GM12878 (cell line): ENCODE measurements around the gene RAB44. TPM values are rescaled to one million over a fixed set of nuclear protein-coding genes. Genes with fewer than 3 reads are reported as not detected.

Source experiments
- ATAC-seq: fragments of 200-7000 bp; cut with Tn5 transposase; 3 replicates; pipeline ENCODE4 v1.9.1; 2020; ENCODE audit warnings: mild to moderate bottlenecking, moderate library complexity
- BruUV-seq: library from RNA; stranded (reverse); fragments of 400-500 nt; replicated peaks from 2 replicates; lab custom pipeline; 2021; lab: Mats Ljungman, UMichigan
- CTCF ChIA-PET: fragments of 300-600 bp; sonication (Branson Sonifier 250); formaldehyde crosslinking; extraction: SDS; loops from one replicate; lab custom pipeline; 2021; ENCODE audit warnings: inconsistent platforms; lab: Yijun Ruan, JAX
- POLR2A ChIA-PET: fragments of 350-600 bp; formaldehyde crosslinking; extraction: SDS; loops from one replicate; lab custom pipeline; 2021; ENCODE audit warnings: inconsistent platforms; lab: Charles Lee
- RAD21 ChIA-PET: fragments of 300-600 bp; sonication (Branson Sonifier 250); formaldehyde crosslinking; loops from one replicate; lab custom pipeline; 2023; ENCODE audit warnings: antibody characterized with exemption; ENCODE audit not compliant: unreplicated experiment; lab: Charles Lee
- SMC1A ChIA-PET: fragments of 300-600 bp; sonication (Branson Sonifier 250); formaldehyde crosslinking; loops from one replicate; lab custom pipeline; 2023; ENCODE audit not compliant: unreplicated experiment, uncharacterized antibody; lab: Charles Lee
- DNase-seq: peaks from one replicate; pipeline ENCODE4 v3.0.0-alpha.2; 2011; ENCODE audit warnings: low read depth, low spot score
- FAIRE-seq: peaks from 3 replicates; lab custom pipeline; 2011; peaks lifted over from hg19 to GRCh38; lab: Jason Lieb, UNC
- H2AFZ ChIP-seq: 2 replicates; pipeline ENCODE4 v1.6.0; 2011; ENCODE audit warnings: low read depth, low read length, control low read depth; ENCODE audit not compliant: control insufficient read depth
- H3K27ac ChIP-seq: 2 replicates; pipeline ENCODE4 v1.5.1; 2011; ENCODE audit warnings: control low read depth; ENCODE audit not compliant: control insufficient read depth, insufficient read depth
- H3K27me3 ChIP-seq, 2 experiments: replicated peaks in 1 of 2; 2 replicates each; pipeline versions ENCODE4 v1.6.0 to v1.6.1; 2011; ENCODE audit warnings: low read length in 1 of 2; ENCODE audit not compliant: control insufficient read depth in 2 of 2, insufficient read depth in 2 of 2
- H3K36me3 ChIP-seq, 2 experiments: 2 replicates each; pipeline ENCODE4 v1.5.1; 2011; ENCODE audit warnings: low read length in 1 of 2; ENCODE audit not compliant: control insufficient read depth in 2 of 2, insufficient read depth in 2 of 2
- H3K4me1 ChIP-seq: 2 replicates; pipeline ENCODE4 v1.6.1; 2011; ENCODE audit warnings: mild to moderate bottlenecking, low read length, moderate library complexity, mixed read lengths; ENCODE audit not compliant: control insufficient read depth, insufficient read depth
- H3K4me2 ChIP-seq: 2 replicates; pipeline ENCODE4 v1.6.0; 2011; ENCODE audit warnings: control low read depth; ENCODE audit not compliant: control insufficient read depth, insufficient read depth
- H3K4me3 ChIP-seq: fragments of 200-600 bp; sonication (generic); 2 replicates; pipeline ENCODE4 v1.5.1; 2016
- H3K79me2 ChIP-seq: 2 replicates; pipeline ENCODE4 v1.6.0; 2011; ENCODE audit warnings: low read length; ENCODE audit not compliant: control insufficient read depth, insufficient read depth
- H3K9ac ChIP-seq: 2 replicates; pipeline ENCODE4 v1.8.0; 2011; ENCODE audit warnings: low read length, control low read depth, mixed read lengths; ENCODE audit not compliant: control insufficient read depth, insufficient read depth
- H3K9me3 ChIP-seq: replicated peaks from 3 replicates; pipeline ENCODE4 v1.5.1; 2011; ENCODE audit warnings: mild to moderate bottlenecking, low read length; ENCODE audit not compliant: control insufficient read depth, insufficient read depth
- H4K20me1 ChIP-seq: 2 replicates; pipeline ENCODE4 v1.6.0; 2011; ENCODE audit not compliant: control insufficient read depth, insufficient read depth
- CREB1 ChIP-seq: IDR thresholded peaks from 2 replicates; pipeline ENCODE4 v1.6.1; 2012; ENCODE audit warnings: low read depth, mild to moderate bottlenecking, inconsistent platforms
- ESRRA ChIP-seq: IDR thresholded peaks from 2 replicates; pipeline ENCODE4 v1.6.1; 2012; ENCODE audit warnings: mild to moderate bottlenecking, low read length, improper control_type of control experiment
- FOS ChIP-seq: IDR thresholded peaks from 3 replicates; pipeline ENCODE4 v1.6.1; 2011; ENCODE audit warnings: borderline replicate concordance; ENCODE audit not compliant: insufficient read length; ENCODE audit errors: extremely low read depth
- IKZF2 ChIP-seq, 2 experiments: fragments of 450-650 bp; IDR thresholded peaks; 2 replicates each; pipeline ENCODE4 v1.6.1; 2017; ENCODE audit warnings: mild to moderate bottlenecking in 2 of 2, moderate library complexity in 2 of 2
- JUNB ChIP-seq: IDR thresholded peaks from 2 replicates; pipeline ENCODE4 v1.6.1; 2016; ENCODE audit warnings: antibody characterized with exemption, mild to moderate bottlenecking
- SIN3A ChIP-seq: IDR thresholded peaks from 2 replicates; pipeline ENCODE4 v1.6.1; 2012; ENCODE audit warnings: low read depth, low read length, improper control_type of control experiment
- USF1 ChIP-seq: IDR thresholded peaks from 2 replicates; pipeline ENCODE4 v1.6.1; 2011; ENCODE audit warnings: borderline replicate concordance, low read depth, mild to moderate bottlenecking, moderate library complexity, mixed read lengths, low read length; ENCODE audit not compliant: insufficient read depth; ENCODE audit errors: extremely low read length
- YY1 ChIP-seq: IDR thresholded peaks from 2 replicates; pipeline ENCODE4 v1.6.1; 2011; ENCODE audit warnings: low read depth, mild to moderate bottlenecking, low read length
- ZBTB40 ChIP-seq: fragments of 450-650 bp; IDR thresholded peaks from 2 replicates; pipeline ENCODE4 v1.6.1; 2016; ENCODE audit warnings: mild to moderate bottlenecking, moderate library complexity, borderline replicate concordance
- ZNF687 ChIP-seq: fragments of 450-650 bp; IDR thresholded peaks from 2 replicates; pipeline ENCODE4 v1.6.1; 2017; ENCODE audit warnings: mild to moderate bottlenecking, moderate library complexity
- ZSCAN29 ChIP-seq: fragments of 450-650 bp; IDR thresholded peaks from 2 replicates; pipeline ENCODE4 v1.6.1; 2017; ENCODE audit warnings: mild to moderate bottlenecking, moderate library complexity
- WGBS: methylation state at CpG from one replicate; pipeline ENCODE4 v1.1.6; 2016; ENCODE audit warnings: low lambda C conversion rate; ENCODE audit not compliant: insufficient replicate concordance, insufficient coverage; ENCODE audit errors: missing lambda C conversion rate; 5-methylcytosine and 5-hydroxymethylcytosine counted together
- in situ Hi-C: fragments of 300-500 bp; cut with MboI; formaldehyde crosslinking; loops from 9 replicates; pipeline ENCODE4 v1.14.3; 2018; ENCODE audit warnings: mixed read lengths
- intact Hi-C: fragments of 100-400 bp; cut with micrococcal nuclease; formaldehyde crosslinking; loops from one replicate; pipeline ENCODE4 v1.14.2; 2022; ENCODE audit not compliant: unreplicated experiment
- polyA plus RNA-seq, 11 experiments: library from polyadenylated mRNA; depleted of rRNA in 4 of 11; unstranded in 6 of 11; stranded (reverse) in 5 of 11; fragments of >200 nt; fragmentation: Nextera tagmentation in 4 of 11; fragmentation: Illumina TruSeq in 1 of 11; extraction: Ambion mirVana in 4 of 11; extraction: Trizol in 1 of 11; gene quantifications; 1 replicate in 1 of 11; 2 replicates in 10 of 11; pipeline versions ENCODE4 v1.2.1 to v1.2.3, GENCODE V29; 2011 to 2016; ENCODE audit warnings: inconsistent platforms in 2 of 11, missing spikeins in 2 of 11, low read depth in 1 of 11
- total RNA-seq, 4 experiments: library from RNA; depleted of rRNA in 3 of 4; stranded (reverse); fragments of >200 nt in 3 of 4; fragmentation: Illumina TruSeq in 1 of 4; extraction: Trizol in 1 of 4; gene quantifications; 2 replicates each; pipeline versions ENCODE4 v1.2.1 to v1.2.3, GENCODE V29; 2013 to 2021

The RAB44 gene
- total and polyA plus RNA-seq, 10 of the 15 experiments (the other 5 are each of a cell fraction or from before 2014, with no cell fraction given): 0.01 to 0.08 (median 0.05) TPM; not detected in 2

GRCh38 chr6:36760685-36761435 lies 63.2 kb downstream of the RAB44 start:
- no peak for FAIRE-seq
- SMC1A ChIA-PET: interaction anchor here (1.0 to 9.7 kb wide), 7 partner anchors 28 to 146 kb away, joined by 3 to 120 read pairs (median 14); partner anchors contain the start of gene CDKN1A
- RAD21 ChIA-PET: interaction anchor here (0.9 to 8.6 kb wide), 10 partner anchors 8 to 338 kb away, joined by 3 to 95 read pairs (median 3); no protein-coding TSS in a partner anchor

More at GRCh38 chr6:36760685-36761435, 63.2 kb downstream of the RAB44 start:
- Histone ChIP-seq H4K20me1 (no peaks in the 10 kb centered on the region; the same call in 1 of the 2 replicates), H2AFZ (no peak overlapping the region), H3K79me2 (peaks cover 2% of the 10 kb centered on the region; the same call in 1 of the 2 replicates), H3K27ac (no peak overlapping the region), H3K27me3 (no peaks in the 10 kb centered on the region), H3K4me3 (no peak overlapping the region), H3K4me1 (peaks cover 33% of the 10 kb centered on the region), H3K36me3 (no peaks in the 10 kb centered on the region; a peak in 1 of 4 replicates), H3K4me2 (no peak overlapping the region), H3K9ac (no peak overlapping the region), H3K9me3 (no peaks in the 10 kb centered on the region)
- intact Hi-C loops (loop anchor here (10.0 kb wide), 1 partner anchor 414 kb away; the partner anchor contains the start of gene PIM1), in situ Hi-C loops (loop anchor here (10.0 kb wide), 1 partner anchor 414 kb away; the partner anchor contains the start of gene PIM1)
- DNase-seq: no peak
- no peak for TF ChIP-seq FOS
- TF ChIP-seq USF1: no peak
- TF ChIP-seq ZNF687: no peak
- TF ChIP-seq ZBTB40: no peak
- TF ChIP-seq SIN3A: no peak
- TF ChIP-seq YY1: no peak
- no peak for TF ChIP-seq CREB1
- no peak for TF ChIP-seq IKZF2 (IDR thresholded peaks at IDR 0.05)
- TF ChIP-seq JUNB: no peak
- TF ChIP-seq ZSCAN29: no peak
- no peak for TF ChIP-seq ESRRA
- BruUV-seq: no TSS peak
- POLR2A ChIA-PET: interaction anchor here (1.2 to 1.4 kb wide), 2 partner anchors 77 to 98 kb away, joined by 3 read pairs; no protein-coding TSS in a partner anchor
- 79% methylated on average over 11 of the region's 11 CpGs for WGBS
- CTCF ChIA-PET: interaction anchor here (0.7 to 15.9 kb wide), 17 partner anchors 12 to 433 kb away, joined by 3 to 330 read pairs (median 14); no protein-coding TSS in a partner anchor
- ATAC-seq: no peak
